ENCODE measurements around the gene HOATZ.

DNA sequence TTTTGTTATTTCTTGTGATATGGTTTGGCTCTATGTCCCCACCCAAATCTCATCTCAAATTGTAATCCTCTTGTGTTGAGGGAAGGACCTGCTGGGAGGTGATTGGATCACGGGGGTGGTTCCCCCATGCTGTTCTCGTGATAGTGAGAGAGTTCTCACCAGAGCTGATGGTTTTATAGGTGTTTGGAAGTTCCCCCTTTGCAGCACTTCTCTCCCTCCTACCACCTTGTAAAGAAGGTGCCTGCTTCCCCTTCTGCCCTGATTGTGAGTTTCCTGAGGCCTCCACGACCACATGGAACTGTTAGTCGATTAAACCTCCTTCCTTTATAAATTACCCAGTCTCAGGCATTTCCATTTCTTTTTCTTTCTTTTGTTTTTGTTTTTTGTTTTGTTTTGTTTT, 63.2 kb downstream of the HOATZ start:
- TF ChIP-seq, protein P1, sequence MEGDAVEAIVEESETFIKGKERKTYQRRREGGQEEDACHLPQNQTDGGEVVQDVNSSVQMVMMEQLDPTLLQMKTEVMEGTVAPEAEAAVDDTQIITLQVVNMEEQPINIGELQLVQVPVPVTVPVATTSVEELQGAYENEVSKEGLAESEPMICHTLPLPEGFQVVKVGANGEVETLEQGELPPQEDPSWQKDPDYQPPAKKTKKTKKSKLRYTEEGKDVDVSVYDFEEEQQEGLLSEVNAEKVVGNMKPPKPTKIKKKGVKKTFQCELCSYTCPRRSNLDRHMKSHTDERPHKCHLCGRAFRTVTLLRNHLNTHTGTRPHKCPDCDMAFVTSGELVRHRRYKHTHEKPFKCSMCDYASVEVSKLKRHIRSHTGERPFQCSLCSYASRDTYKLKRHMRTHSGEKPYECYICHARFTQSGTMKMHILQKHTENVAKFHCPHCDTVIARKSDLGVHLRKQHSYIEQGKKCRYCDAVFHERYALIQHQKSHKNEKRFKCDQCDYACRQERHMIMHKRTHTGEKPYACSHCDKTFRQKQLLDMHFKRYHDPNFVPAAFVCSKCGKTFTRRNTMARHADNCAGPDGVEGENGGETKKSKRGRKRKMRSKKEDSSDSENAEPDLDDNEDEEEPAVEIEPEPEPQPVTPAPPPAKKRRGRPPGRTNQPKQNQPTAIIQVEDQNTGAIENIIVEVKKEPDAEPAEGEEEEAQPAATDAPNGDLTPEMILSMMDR (IDR thresholded peaks at IDR 0.05 in 8 of 11, conservative IDR thresholded peaks at IDR 0.05 in 3 of 11): no peak
- no peak for TF ChIP-seq POLR2AphosphoS5 (IDR thresholded peaks at IDR 0.05)

Data from spleen (tissue), 7 donors.